GM12878 (cell line): Measurements from ENCODE around the gene ZDHHC3. TPM values are rescaled to one million over a fixed set of nuclear protein-coding genes. Genes with fewer than 3 reads are reported as not detected.

Source experiments
- ATAC-seq: fragments of 200-7000 bp; cut with Tn5 transposase; 3 replicates; pipeline ENCODE4 v1.9.1; 2020; ENCODE audit warnings: mild to moderate bottlenecking, moderate library complexity
- BruUV-seq: library from RNA; stranded (reverse); fragments of 400-500 nt; replicated peaks from 2 replicates; lab custom pipeline; 2021; lab: Mats Ljungman, UMichigan
- CTCF ChIA-PET: fragments of 300-600 bp; sonication (Branson Sonifier 250); formaldehyde crosslinking; extraction: SDS; loops from one replicate; lab custom pipeline; 2021; ENCODE audit warnings: inconsistent platforms; lab: Yijun Ruan, JAX
- POLR2A ChIA-PET: fragments of 350-600 bp; formaldehyde crosslinking; extraction: SDS; loops from one replicate; lab custom pipeline; 2021; ENCODE audit warnings: inconsistent platforms; lab: Charles Lee
- RAD21 ChIA-PET: fragments of 300-600 bp; sonication (Branson Sonifier 250); formaldehyde crosslinking; loops from one replicate; lab custom pipeline; 2023; ENCODE audit warnings: antibody characterized with exemption; ENCODE audit not compliant: unreplicated experiment; lab: Charles Lee
- SMC1A ChIA-PET: fragments of 300-600 bp; sonication (Branson Sonifier 250); formaldehyde crosslinking; loops from one replicate; lab custom pipeline; 2023; ENCODE audit not compliant: unreplicated experiment, uncharacterized antibody; lab: Charles Lee
- DNase-seq: peaks from one replicate; pipeline ENCODE4 v3.0.0-alpha.2; 2011; ENCODE audit warnings: low read depth, low spot score
- FAIRE-seq: peaks from 3 replicates; lab custom pipeline; 2011; peaks lifted over from hg19 to GRCh38; lab: Jason Lieb, UNC
- H2AFZ ChIP-seq: 2 replicates; pipeline ENCODE4 v1.6.0; 2011; ENCODE audit warnings: low read depth, low read length, control low read depth; ENCODE audit not compliant: control insufficient read depth
- H3K27ac ChIP-seq: 2 replicates; pipeline ENCODE4 v1.5.1; 2011; ENCODE audit warnings: control low read depth; ENCODE audit not compliant: control insufficient read depth, insufficient read depth
- H3K27me3 ChIP-seq, 2 experiments: replicated peaks in 1 of 2; 2 replicates each; pipeline versions ENCODE4 v1.6.0 to v1.6.1; 2011; ENCODE audit warnings: low read length in 1 of 2; ENCODE audit not compliant: control insufficient read depth in 2 of 2, insufficient read depth in 2 of 2
- H3K36me3 ChIP-seq, 2 experiments: 2 replicates each; pipeline ENCODE4 v1.5.1; 2011; ENCODE audit warnings: low read length in 1 of 2; ENCODE audit not compliant: control insufficient read depth in 2 of 2, insufficient read depth in 2 of 2
- H3K4me1 ChIP-seq: 2 replicates; pipeline ENCODE4 v1.6.1; 2011; ENCODE audit warnings: mild to moderate bottlenecking, low read length, moderate library complexity, mixed read lengths; ENCODE audit not compliant: control insufficient read depth, insufficient read depth
- H3K4me2 ChIP-seq: 2 replicates; pipeline ENCODE4 v1.6.0; 2011; ENCODE audit warnings: control low read depth; ENCODE audit not compliant: control insufficient read depth, insufficient read depth
- H3K4me3 ChIP-seq: fragments of 200-600 bp; sonication (generic); 2 replicates; pipeline ENCODE4 v1.5.1; 2016
- H3K79me2 ChIP-seq: 2 replicates; pipeline ENCODE4 v1.6.0; 2011; ENCODE audit warnings: low read length; ENCODE audit not compliant: control insufficient read depth, insufficient read depth
- H3K9ac ChIP-seq: 2 replicates; pipeline ENCODE4 v1.8.0; 2011; ENCODE audit warnings: low read length, control low read depth, mixed read lengths; ENCODE audit not compliant: control insufficient read depth, insufficient read depth
- H3K9me3 ChIP-seq: replicated peaks from 3 replicates; pipeline ENCODE4 v1.5.1; 2011; ENCODE audit warnings: mild to moderate bottlenecking, low read length; ENCODE audit not compliant: control insufficient read depth, insufficient read depth
- H4K20me1 ChIP-seq: 2 replicates; pipeline ENCODE4 v1.6.0; 2011; ENCODE audit not compliant: control insufficient read depth, insufficient read depth
- BMI1 ChIP-seq: fragments of 450-650 bp; IDR thresholded peaks from 2 replicates; pipeline ENCODE4 v1.6.1; 2016; ENCODE audit warnings: mild to moderate bottlenecking, moderate library complexity, borderline replicate concordance
- CREM ChIP-seq: IDR thresholded peaks from 2 replicates; pipeline ENCODE4 v1.6.1; 2014; ENCODE audit warnings: antibody characterized with exemption, low read depth
- GATAD2B ChIP-seq: fragments of 450-650 bp; conservative IDR thresholded peaks from 2 replicates; pipeline ENCODE4 v1.6.1; 2017; ENCODE audit warnings: low read depth, mild to moderate bottlenecking, moderate library complexity
- MEF2B ChIP-seq: fragments of 450-650 bp; IDR thresholded peaks from 2 replicates; pipeline ENCODE4 v1.6.1; 2018; ENCODE audit warnings: mild to moderate bottlenecking, moderate library complexity; ENCODE audit not compliant: partially characterized antibody, poor library complexity, severe bottlenecking
- MYB ChIP-seq: fragments of 150-350 bp; IDR thresholded peaks from 2 replicates; pipeline ENCODE4 v1.6.1; 2014; ENCODE audit warnings: mild to moderate bottlenecking, low read depth, low read length, borderline replicate concordance
- TCF3 ChIP-seq: IDR thresholded peaks from 2 replicates; pipeline ENCODE4 v1.6.1; 2012; ENCODE audit warnings: low read depth, mild to moderate bottlenecking, low read length, borderline replicate concordance; ENCODE audit not compliant: insufficient read depth
- USF1 ChIP-seq: IDR thresholded peaks from 2 replicates; pipeline ENCODE4 v1.6.1; 2011; ENCODE audit warnings: borderline replicate concordance, low read depth, mild to moderate bottlenecking, moderate library complexity, mixed read lengths, low read length; ENCODE audit not compliant: insufficient read depth; ENCODE audit errors: extremely low read length
- USF2 ChIP-seq: IDR thresholded peaks from 2 replicates; pipeline ENCODE4 v1.6.1; 2011; ENCODE audit warnings: low read depth, low read length, improper control_type of control experiment, borderline replicate concordance
- ZBTB11 ChIP-seq: fragments of 450-650 bp; formaldehyde crosslinking; IDR thresholded peaks from 2 replicates; pipeline ENCODE4 v1.5.0; 2022; ENCODE audit warnings: mild to moderate bottlenecking, missing genetic modification characterization
- WGBS: methylation state at CpG from one replicate; pipeline ENCODE4 v1.1.6; 2016; ENCODE audit warnings: low lambda C conversion rate; ENCODE audit not compliant: insufficient replicate concordance, insufficient coverage; ENCODE audit errors: missing lambda C conversion rate; 5-methylcytosine and 5-hydroxymethylcytosine counted together
- in situ Hi-C: fragments of 300-500 bp; cut with MboI; formaldehyde crosslinking; loops from 9 replicates; pipeline ENCODE4 v1.14.3; 2018; ENCODE audit warnings: mixed read lengths
- intact Hi-C: fragments of 100-400 bp; cut with micrococcal nuclease; formaldehyde crosslinking; loops from one replicate; pipeline ENCODE4 v1.14.2; 2022; ENCODE audit not compliant: unreplicated experiment
- polyA plus RNA-seq, 11 experiments: library from polyadenylated mRNA; depleted of rRNA in 4 of 11; unstranded in 6 of 11; stranded (reverse) in 5 of 11; fragments of >200 nt; fragmentation: Nextera tagmentation in 4 of 11; fragmentation: Illumina TruSeq in 1 of 11; extraction: Ambion mirVana in 4 of 11; extraction: Trizol in 1 of 11; gene quantifications; 1 replicate in 1 of 11; 2 replicates in 10 of 11; pipeline versions ENCODE4 v1.2.1 to v1.2.3, GENCODE V29; 2011 to 2016; ENCODE audit warnings: inconsistent platforms in 2 of 11, missing spikeins in 2 of 11, low read depth in 1 of 11
- total RNA-seq, 4 experiments: library from RNA; depleted of rRNA in 3 of 4; stranded (reverse); fragments of >200 nt in 3 of 4; fragmentation: Illumina TruSeq in 1 of 4; extraction: Trizol in 1 of 4; gene quantifications; 2 replicates each; pipeline versions ENCODE4 v1.2.1 to v1.2.3, GENCODE V29; 2013 to 2021

ZDHHC3 gene
- total and polyA plus RNA-seq, 10 of the 15 experiments (the other 5 are each of a cell fraction or from before 2014, with no cell fraction given) = 6.8 to 79.1 (median 40.8) TPM

GRCh38 chr3:45017821-45018220 is 41.8 kb upstream of the ZDHHC3 start:
- H2AFZ ChIP-seq = no peak overlapping the region
- H3K27ac ChIP-seq = no peak overlapping the region
- DNase-seq (no peak), FAIRE-seq (no peak), ATAC-seq (no peak)
- H3K79me2 ChIP-seq = no peaks in the 10 kb centered on the region
- no TSS peak for BruUV-seq
- H3K9me3 ChIP-seq = no peaks in the 10 kb centered on the region
- H3K4me1 ChIP-seq = no peaks in the 10 kb centered on the region
- WGBS = 45% methylated on average over 5 of the region's 5 CpGs
- H3K4me2 ChIP-seq = no peak overlapping the region
- in situ Hi-C loops (no loop called here), intact Hi-C loops (no loop called here)
- ChIA-PET RAD21 (no interaction called here), CTCF (interaction anchor here (1.2 kb wide), 1 partner anchor 193 kb away, joined by 3 read pairs; no protein-coding TSS in a partner anchor), SMC1A (no interaction called here), POLR2A (no interaction called here)
- no peaks in the 10 kb centered on the region for H3K27me3 ChIP-seq
- peaks cover 0 to 6% of the 10 kb centered on the region in 2 experiments; a peak in 3 of 4 replicates for H3K36me3 ChIP-seq
- no peak overlapping the region for H3K9ac ChIP-seq
- H4K20me1 ChIP-seq = no peaks in the 10 kb centered on the region
- TF ChIP-seq USF1 (no peak), MYB (no peak), USF2 (no peak), ZBTB11 (CRISPR knock-in tag) (no peak), BMI1 (no peak), MEF2B (no peak), GATAD2B (no peak), CREM (no peak), TCF3 (no peak)
- no peak overlapping the region for H3K4me3 ChIP-seq
